Ovary (tissue), 9 donors: ENCODE measurements around the gene COL26A1. TPM values are rescaled to one million over a fixed set of nuclear protein-coding genes. Genes with fewer than 3 reads are reported as not detected.

Experiments
- DNase-seq, 5 donors: peaks; one replicate each; pipeline ENCODE4 v3.0.0-alpha.2; 2019 to 2020
- H3K27ac ChIP-seq, 2 donors: fragments of 200-600 bp; one replicate each; pipeline versions ENCODE4 v1.5.1 to v1.8.0; 2019 to 2022
- H3K27me3 ChIP-seq: fragments of 200-600 bp; one replicate; pipeline ENCODE4 v1.8.0; 2022
- H3K36me3 ChIP-seq: fragments of 200-600 bp; sonication (generic); one replicate; pipeline ENCODE4 v1.5.1; 2019
- H3K4me1 ChIP-seq: one replicate; pipeline ENCODE4 v1.8.1; 2013; ENCODE audit warnings: mild to moderate bottlenecking, moderate library complexity; ENCODE audit not compliant: insufficient read depth
- H3K4me3 ChIP-seq: fragments of 200-600 bp; sonication (generic); one replicate; pipeline ENCODE4 v1.5.1; 2017
- H3K9me3 ChIP-seq, 2 donors: fragments of 200-600 bp in 1 of 2; sonication (generic) in 1 of 2; one replicate each; pipeline versions ENCODE4 v1.5.1 to v1.8.1; 2013 to 2019; ENCODE audit warnings: mild to moderate bottlenecking in 1 of 2, moderate library complexity in 1 of 2
- CTCF ChIP-seq, 3 donors: fragments of 450-650 bp in 2 of 3; fragments of 200-600 bp in 1 of 3; IDR thresholded peaks; one replicate each; pipeline versions ENCODE4 v1.5.1 to v1.8.0; 2016 to 2022; ENCODE audit warnings: antibody characterized with exemption in 3 of 3, mild to moderate bottlenecking in 1 of 3
- EP300 ChIP-seq: sonication (generic); formaldehyde crosslinking; IDR thresholded peaks from one replicate; pipeline ENCODE4 v1.6.1; 2017; ENCODE audit warnings: antibody characterized with exemption
- POLR2A ChIP-seq: fragments of 450-650 bp; IDR thresholded peaks from one replicate; pipeline ENCODE4 v1.6.1; 2017; ENCODE audit warnings: antibody characterized with exemption, mild to moderate bottlenecking, moderate library complexity
- WGBS, 3 donors: extraction: QIAGEN DNeasy Blood & Tissue Kit in 1 of 3; methylation state at CpG; one replicate each; pipeline versions ENCODE4 v1.1.5 to v1.1.7; 2013 to 2017; 5-methylcytosine and 5-hydroxymethylcytosine counted together
- intact Hi-C, 4 donors: fragments of 100-400 bp; cut with DNase I; formaldehyde crosslinking; loops; one replicate each; pipeline versions ENCODE4 v1.11.0 to v1.15.1; 2022 to 2023
- polyA plus RNA-seq, 2 donors: library from polyadenylated mRNA; stranded (reverse); fragments of 200-250 nt in 1 of 2; fragments of 350-450 nt in 1 of 2; fragmentation: Illumina TruSeq in 1 of 2; extraction: RNeasy Lipid Tissue Mini Kit (QIAGEN cat#74804) in 1 of 2; gene quantifications; one replicate each; pipeline ENCODE4 v1.2.3, GENCODE V29; 2013 to 2014
- total RNA-seq, 7 donors: library from RNA; depleted of rRNA in 2 of 7; stranded (reverse); fragments of >200 nt in 2 of 7; fragmentation: NEBNext Ultra II Directional in 3 of 7; extraction: Animal tissue kit (Norgen Biotek cat#: 25700) in 3 of 7; gene quantifications; one replicate each; pipeline versions ENCODE4 v1.1.0 to v1.2.4, GENCODE V29; 2016 to 2023
- donor health status: DM: no; HTN: no; CAD: no; lungs with moderate emphysema.
- donor health status: DM: no; HTN: no; CAD: no.
- donor health status: Bipolar disorder and iron deficiency.
- donor health status: DM: yes; HTN: yes; CAD: no.
- donor health status: DM: no; HTN: no; CAD: no.
- donor health status: DM: yes; HTN: yes; CAD: no.

COL26A1 gene
- total and polyA plus RNA-seq, 9 donors: 0.17 to 2.3 (median 0.40) TPM

DNA sequence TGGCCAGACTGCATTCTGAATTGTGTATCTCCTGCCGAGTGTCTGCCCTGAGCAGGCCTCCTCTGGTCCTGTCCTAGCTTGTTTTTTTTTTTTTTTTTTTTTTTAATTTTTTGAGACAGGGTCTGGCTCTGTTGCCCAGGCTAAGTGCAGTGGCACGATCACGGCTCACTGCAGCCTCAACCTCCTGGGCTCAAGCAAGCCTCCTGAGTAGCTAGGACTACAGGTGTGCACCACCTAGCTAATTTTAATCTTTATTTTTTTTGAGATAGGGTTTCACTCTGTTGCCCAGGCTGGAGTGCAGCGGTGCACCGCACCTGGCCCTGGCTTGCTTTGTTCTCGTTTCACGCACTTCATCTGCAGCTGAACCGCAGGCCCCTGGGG, 23.5 kb downstream of the COL26A1 start:
- intact Hi-C loops: no loop called here
- no peaks in the 10 kb centered on the region for H3K36me3 ChIP-seq
- H3K27me3 ChIP-seq: no peaks in the 10 kb centered on the region
- WGBS, 3 donors: 87 to 91% (median 89%) methylated on average over 8 of the region's 8 CpGs
- H3K9me3 ChIP-seq: no peaks in the 10 kb centered on the region
- no peak for DNase-seq
- no peak overlapping the region for H3K4me3 ChIP-seq
- no peak overlapping the region for H3K27ac ChIP-seq
- H3K4me1 ChIP-seq: no peaks in the 10 kb centered on the region
- TF ChIP-seq EP300 (no peak), POLR2A (no peak), CTCF (IDR thresholded peaks at IDR 0.05) (no peak)

DNA sequence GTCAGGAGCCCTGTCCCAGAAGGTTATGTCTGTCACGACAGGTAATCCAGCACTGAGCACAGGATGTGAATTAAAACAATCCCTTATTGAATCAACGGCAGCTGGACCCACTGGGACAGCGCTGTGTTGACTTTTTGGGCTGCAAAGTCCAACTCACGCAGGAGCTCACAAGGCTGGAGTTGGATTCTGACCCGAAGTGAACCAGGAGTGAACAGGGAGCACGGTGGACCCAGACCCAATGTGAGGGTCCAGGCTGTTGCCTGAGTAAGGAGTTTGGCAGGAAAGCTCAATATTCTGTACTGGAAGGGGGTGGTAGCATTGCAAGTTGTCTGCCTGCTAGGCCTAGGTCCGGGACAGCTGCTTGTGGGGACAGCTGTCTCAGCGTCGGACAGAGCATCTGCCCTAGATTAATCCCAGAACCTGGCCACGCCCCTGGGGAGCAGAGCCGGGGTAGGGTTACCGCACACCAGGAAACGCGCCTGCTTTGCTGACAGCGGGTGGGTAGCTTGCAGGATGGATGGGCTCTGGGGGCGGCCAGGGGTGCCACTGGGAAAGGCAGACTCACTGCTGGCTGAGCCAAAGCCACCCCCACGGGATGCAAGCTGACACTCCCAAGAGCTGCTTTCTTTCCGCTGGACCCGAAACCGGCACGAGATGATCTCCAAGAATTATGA, 24.0 kb downstream of the COL26A1 start:
- Histone ChIP-seq H3K27me3 (no peaks in the 10 kb centered on the region), H3K27ac (no peak overlapping the region), H3K36me3 (no peaks in the 10 kb centered on the region), H3K4me3 (no peak overlapping the region), H3K4me1 (no peaks in the 10 kb centered on the region), H3K9me3 (no peaks in the 10 kb centered on the region)
- intact Hi-C loops: no loop called here
- no peak for TF ChIP-seq POLR2A
- no peak for TF ChIP-seq EP300
- no peak for TF ChIP-seq CTCF (IDR thresholded peaks at IDR 0.05)
- no peak for DNase-seq
- 21 to 26% (median 23%) methylated on average over 20 to 21 of the region's 21 CpGs for WGBS, 3 donors

DNA sequence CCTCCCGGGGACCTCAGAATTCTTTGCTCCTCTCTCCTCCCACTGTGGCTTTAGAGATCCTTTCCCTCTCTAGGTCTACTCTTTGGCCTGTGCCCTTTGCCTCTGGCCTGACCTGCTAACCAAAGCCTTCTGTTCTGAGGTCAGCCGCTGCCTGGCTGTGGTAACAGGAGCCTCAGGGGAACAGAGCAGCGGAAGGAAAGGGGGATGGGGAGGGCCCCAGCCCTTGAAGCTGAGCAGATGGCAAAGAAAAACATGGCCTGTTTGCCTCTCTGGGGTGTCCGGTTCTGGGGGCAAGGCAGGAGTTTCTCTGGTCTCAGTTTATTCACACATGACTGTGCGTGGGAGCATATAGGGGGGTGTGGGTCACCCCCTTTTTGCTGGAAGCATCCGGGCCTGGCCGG, 28.2 kb downstream of the COL26A1 start:
- H3K9me3 ChIP-seq: no peaks in the 10 kb centered on the region
- H3K27me3 ChIP-seq: no peaks in the 10 kb centered on the region
- no peak overlapping the region for H3K4me3 ChIP-seq
- no peaks in the 10 kb centered on the region for H3K36me3 ChIP-seq
- DNase-seq: peak in 1 of 5 donors; percentile 14
- no peak overlapping the region for H3K27ac ChIP-seq
- WGBS, 3 donors: 24 to 36% (median 31%) methylated on average over 7 of the region's 7 CpGs
- TF ChIP-seq POLR2A (no peak), EP300 (no peak), CTCF (IDR thresholded peaks at IDR 0.05) (no peak)
- intact Hi-C loops: no loop called here
- no peaks in the 10 kb centered on the region for H3K4me1 ChIP-seq

DNA sequence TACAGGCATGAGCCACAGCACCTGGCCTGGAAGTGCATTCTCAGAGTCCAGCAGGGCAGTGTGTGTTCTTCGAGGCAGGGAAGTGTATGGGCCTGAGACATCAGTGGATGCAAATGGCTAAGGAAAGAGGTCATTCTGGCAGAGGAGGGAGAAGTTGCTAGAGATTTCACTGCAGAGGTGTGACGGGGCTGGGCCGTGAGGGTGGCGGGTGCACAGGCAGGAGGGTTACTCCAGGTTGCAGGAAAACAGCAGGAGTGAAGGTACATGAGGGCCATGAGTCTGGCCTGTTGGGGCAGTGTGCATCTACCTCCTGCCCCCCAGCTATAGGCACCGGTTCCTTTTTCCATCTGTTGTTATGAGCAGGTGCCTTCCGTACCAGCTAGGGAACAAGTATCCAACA, 29.3 kb downstream of the COL26A1 start:
- Histone ChIP-seq H3K9me3 (no peaks in the 10 kb centered on the region), H3K4me3 (no peak overlapping the region), H3K27me3 (no peaks in the 10 kb centered on the region), H3K4me1 (no peaks in the 10 kb centered on the region), H3K36me3 (no peaks in the 10 kb centered on the region), H3K27ac (no peak overlapping the region)
- TF ChIP-seq CTCF (IDR thresholded peaks at IDR 0.05) (no peak), EP300 (no peak), POLR2A (no peak)
- intact Hi-C loops: no loop called here
- DNase-seq: no peak
- 84 to 90% (median 85%) methylated on average over 6 of the region's 6 CpGs for WGBS, 3 donors
